ENCODE data around the gene GCLM. TPM values are rescaled to one million over a fixed set of nuclear protein-coding genes. Genes with fewer than 3 reads are reported as not detected.
A peak's percentile ranks its signal among the peaks of the same experiment; 100 is the strongest.
"Not testable (repeated sequence)": the region's sequence is repeated elsewhere in the genome, so short reads cannot be mapped to it uniquely, and the experiment has no call there.

GCLM gene
- total and polyA plus RNA-seq, 9 of the 15 experiments (the other 6 are each of a cell fraction or from before 2014, with no cell fraction given): 9.3 to 71.6 (median 24.5) TPM

GRCh38 chr1:93958032-93958725 is 48.9 kb upstream of the GCLM start (continued):
- no peak for TF ChIP-seq KDM4B (IDR thresholded peaks at IDR 0.05; ENCODE audit: borderline replicate concordance in 2 of 2, low read depth in 1 of 2)

GRCh38 chr1:93955765-93956164 is 46.5 kb upstream of the GCLM start:
- DNase-seq (ENCODE audit: extremely low read depth in 1 of 4, low spot score in 3 of 4) (no peak), ATAC-seq (no peak), FAIRE-seq (no peak)
- Histone ChIP-seq H3K27me3 (ENCODE audit: control insufficient read depth in 2 of 2, insufficient read depth in 2 of 2, low read length in 2 of 2) (no peaks in the 10 kb centered on the region), H3K79me2 (ENCODE audit: control insufficient read depth, insufficient read depth, low read length) (no peaks in the 10 kb centered on the region), H3K27ac (ENCODE audit: extremely low read depth, low read depth, low read length) (no peak overlapping the region), H3K4me3 (no peak overlapping the region), H3K9me1 (ENCODE audit: control insufficient read depth, insufficient read depth, low read length) (no peaks in the 10 kb centered on the region), H2AFZ (ENCODE audit: low read depth, low read length) (no peak overlapping the region), H3K4me1 (replicated peaks in 1 of 2; ENCODE audit: control insufficient read depth in 2 of 2, insufficient read depth in 2 of 2, low read length in 2 of 2) (no peaks in the 10 kb centered on the region), H4K20me1 (replicated peaks; ENCODE audit: control insufficient read depth, insufficient read depth, low read length) (no peaks in the 10 kb centered on the region), H3K4me2 (ENCODE audit: insufficient read depth, low read length) (no peak overlapping the region), H3K9me3 (replicated peaks; ENCODE audit: control insufficient read depth, insufficient read depth, low read depth, low read length) (peaks cover 7% of the 10 kb centered on the region; the same call in 1 of the 2 replicates), H3K9ac (ENCODE audit: insufficient read depth in 1 of 2, low read depth in 2 of 2, low read length in 2 of 2) (no peak overlapping the region), H3K36me3 (ENCODE audit: control insufficient read depth, insufficient read depth, low read length) (no peaks in the 10 kb centered on the region)
- intact Hi-C loops (cut with micrococcal nuclease) (no loop called here), in situ Hi-C loops (cut with MboI) (no loop called here)
- 0% methylated on average over 1 of the region's 1 CpG for WGBS (ENCODE audit: insufficient coverage, low coverage, missing lambda C conversion rate)
- TF ChIP-seq TRIM28 (IDR thresholded peaks at IDR 0.05) (peak; percentile 60; the same call in 1 of the 2 replicates), HMG20B (CRISPR knock-in tag; IDR thresholded peaks at IDR 0.05) (no peak)
- no TSS peak for BruUV-seq (replicated peaks)
- POLR2A ChIA-PET: no interaction called here
- CTCF ChIA-PET (ENCODE audit: low intra/inter-chr PET ratio): no interaction called here

GRCh38 chr1:93947002-93947686 is 37.9 kb upstream of the GCLM start:
- H3K9me1 ChIP-seq (ENCODE audit: control insufficient read depth, insufficient read depth, low read length); H3K9ac ChIP-seq (ENCODE audit: insufficient read depth in 1 of 2, low read depth in 2 of 2, low read length in 2 of 2); H3K4me1 ChIP-seq (replicated peaks in 1 of 2; ENCODE audit: control insufficient read depth in 2 of 2, insufficient read depth in 2 of 2, low read length in 2 of 2); CTCF ChIA-PET (ENCODE audit: low intra/inter-chr PET ratio); ATAC-seq; H3K9me3 ChIP-seq (replicated peaks; ENCODE audit: control insufficient read depth, insufficient read depth, low read depth, low read length); H4K20me1 ChIP-seq (replicated peaks; ENCODE audit: control insufficient read depth, insufficient read depth, low read length); H3K27ac ChIP-seq (ENCODE audit: extremely low read depth, low read depth, low read length); H3K36me3 ChIP-seq (ENCODE audit: control insufficient read depth, insufficient read depth, low read length); DNase-seq (ENCODE audit: extremely low read depth in 1 of 4, low spot score in 3 of 4); H3K4me2 ChIP-seq (ENCODE audit: insufficient read depth, low read length); H3K4me3 ChIP-seq; in situ Hi-C loops (cut with MboI); BruUV-seq (replicated peaks); H3K79me2 ChIP-seq (ENCODE audit: control insufficient read depth, insufficient read depth, low read length); intact Hi-C loops (cut with micrococcal nuclease); H2AFZ ChIP-seq (ENCODE audit: low read depth, low read length); FAIRE-seq: not testable (repeated sequence)
- 0% methylated on average over 2 of the region's 2 CpGs for WGBS (ENCODE audit: insufficient coverage, low coverage, missing lambda C conversion rate)
- POLR2A ChIA-PET: interaction anchor here (0.6 kb wide), 1 partner anchor 963 kb away, joined by 3 read pairs; no protein-coding TSS in a partner anchor
- H3K27me3 ChIP-seq (ENCODE audit: control insufficient read depth in 2 of 2, insufficient read depth in 2 of 2, low read length in 2 of 2): peaks cover 3 to 12% of the 10 kb centered on the region in 2 experiments; a peak in 3 of 5 replicates

All from K562 (cell line).